K562 (cell line): ENCODE data around the gene LGALS7. TPM values are rescaled to one million over a fixed set of nuclear protein-coding genes. Genes with fewer than 3 reads are reported as not detected.
A peak's percentile ranks its signal among the peaks of the same experiment; 100 is the strongest.

ENCODE experiments used
- ARNT ChIP-seq, 2 experiments: fragments of 450-650 bp; IDR thresholded peaks; 2 replicates each; pipeline ENCODE4 v1.6.1; 2016; ENCODE audit warnings: mild to moderate bottlenecking in 1 of 2
- BHLHE40 ChIP-seq: IDR thresholded peaks from 2 replicates; pipeline ENCODE4 v1.6.1; 2011; ENCODE audit warnings: low read length, improper control_type of control experiment
- HDAC1 ChIP-seq, 2 experiments: fragments of 450-650 bp; IDR thresholded peaks; 2 replicates each; pipeline ENCODE4 v1.6.1; 2016 to 2017; ENCODE audit warnings: inconsistent platforms in 1 of 2, mild to moderate bottlenecking in 1 of 2, moderate library complexity in 1 of 2
- L3MBTL2 ChIP-seq: fragments of 450-650 bp; IDR thresholded peaks from 2 replicates; pipeline ENCODE4 v1.6.1; 2016; ENCODE audit warnings: mild to moderate bottlenecking, moderate library complexity
- MIER1 ChIP-seq: fragments of 450-650 bp; IDR thresholded peaks from 2 replicates; pipeline ENCODE4 v1.6.1; 2016; ENCODE audit warnings: antibody characterized with exemption, mild to moderate bottlenecking, low read depth
- MLLT1 ChIP-seq, 2 experiments: fragments of 450-650 bp; IDR thresholded peaks; 2 replicates each; pipeline ENCODE4 v1.6.1; 2016
- NCOA1 ChIP-seq: fragments of 450-650 bp; IDR thresholded peaks from 2 replicates; pipeline ENCODE4 v1.6.1; 2016; ENCODE audit warnings: low read depth
- NFE2L1 ChIP-seq: fragments of 450-650 bp; IDR thresholded peaks from 2 replicates; pipeline ENCODE4 v1.6.1; 2016; ENCODE audit warnings: missing genetic modification characterization, low read depth, mild to moderate bottlenecking, missing compliant biosample characterization, moderate library complexity, borderline replicate concordance
- TAF7 ChIP-seq: fragments of 450-650 bp; IDR thresholded peaks from 2 replicates; pipeline ENCODE4 v1.6.1; 2016; ENCODE audit warnings: missing genetic modification characterization, missing compliant biosample characterization
- ZNF253 ChIP-seq: fragments of 250-450 bp; sonication (Bioruptor Pico); conservative IDR thresholded peaks from 2 replicates; pipeline ENCODE4 v1.6.1; 2021; ENCODE audit warnings: mild to moderate bottlenecking
- ZNF445 ChIP-seq: fragments of 250-450 bp; sonication (Bioruptor Pico); IDR thresholded peaks from 2 replicates; pipeline ENCODE4 v1.4.0; 2020; ENCODE audit warnings: low read depth, mild to moderate bottlenecking, moderate library complexity
- ZNF644 ChIP-seq: fragments of 200-800 bp; sonication (Bioruptor generic); IDR thresholded peaks from 2 replicates; pipeline ENCODE4 v1.6.1; 2016; ENCODE audit warnings: low read depth, missing genetic modification characterization, missing compliant biosample characterization
- polyA plus RNA-seq, 8 experiments: library from polyadenylated mRNA; depleted of rRNA in 4 of 8; stranded (reverse) in 5 of 8; unstranded in 3 of 8; fragments of >200 nt; fragmentation: Nextera tagmentation in 2 of 8; fragmentation: Illumina TruSeq in 1 of 8; extraction: Ambion mirVana in 2 of 8; extraction: Trizol in 1 of 8; gene quantifications; 2 replicates each; pipeline versions ENCODE4 v1.2.1 to v1.2.3, GENCODE V29; 2011 to 2014; ENCODE audit warnings: inconsistent platforms in 1 of 8, missing spikeins in 1 of 8
- total RNA-seq, 7 experiments: library from RNA; depleted of rRNA in 6 of 7; stranded (reverse); fragments of >200 nt in 6 of 7; fragmentation: Illumina TruSeq in 2 of 7; extraction: Trizol in 2 of 7; gene quantifications; 2 replicates each; pipeline versions ENCODE4 v1.2.1 to v1.2.3, GENCODE V29; 2011 to 2021; ENCODE audit warnings: low replicate concordance in 1 of 7

LGALS7 gene
- total and polyA plus RNA-seq, 9 of the 15 experiments (the other 6 are each of a cell fraction or from before 2014, with no cell fraction given): not detected

- TF ChIP-seq MLLT1 (IDR thresholded peaks at IDR 0.05) (peak in 1 of 2 experiments; percentile 89; a peak in 2 of 4 replicates), BHLHE40 (no peak), ZNF644 (no peak), HDAC1 (IDR thresholded peaks at IDR 0.05) (no peak), MIER1 (no peak), TAF7 (no peak), NFE2L1 (tag) (no peak), L3MBTL2 (no peak), NCOA1 (no peak), ARNT (IDR thresholded peaks at IDR 0.05) (no peak), ZNF253 (no peak), ZNF445 (CRISPR knock-in tag) (no peak)
These were observed 44.4 kb downstream of the LGALS7 start (continued) for GRCh38 chr19:38728752-38729541.
